Activated CD4-positive, alpha-beta T cell treated with anti-CD3 and anti-CD28 coated beads, Interleukin-10, Interleukin-2, amounts not matched to agents 100 ng/mL and 50 ng/mL, durations not matched to agents 16 hours and 8 hours (primary cell): ENCODE measurements around the gene COMTD1.
"Not testable (repeated sequence)": the region's sequence is repeated elsewhere in the genome, so short reads cannot be mapped to it uniquely, and the experiment has no call there.

Experiments used
- DNase-seq: peaks from one replicate; pipeline ENCODE4 v3.0.0-alpha.2; 2020

The COMTD1 gene

DNA sequence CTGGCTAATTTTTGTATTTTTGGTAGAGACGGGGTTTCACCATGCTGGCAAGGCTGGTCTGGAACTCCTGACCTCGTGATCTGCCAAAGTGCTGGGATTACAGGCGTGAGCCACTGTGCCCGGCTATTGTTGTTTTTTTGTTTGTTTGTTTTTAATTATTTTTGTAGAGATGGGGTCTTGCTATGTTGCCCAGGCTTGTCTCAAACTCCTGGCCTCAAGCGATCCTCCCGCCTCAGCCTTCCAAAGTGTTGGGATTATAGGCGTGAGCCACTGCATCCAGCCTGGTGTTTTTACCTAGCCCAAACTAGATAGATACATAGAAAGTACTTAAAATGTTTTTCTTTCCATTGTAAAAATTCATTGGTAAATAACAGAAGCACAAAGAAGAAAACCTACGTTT is 14.3 kb downstream of the COMTD1 start:
- not testable (repeated sequence) for DNase-seq

DNA sequence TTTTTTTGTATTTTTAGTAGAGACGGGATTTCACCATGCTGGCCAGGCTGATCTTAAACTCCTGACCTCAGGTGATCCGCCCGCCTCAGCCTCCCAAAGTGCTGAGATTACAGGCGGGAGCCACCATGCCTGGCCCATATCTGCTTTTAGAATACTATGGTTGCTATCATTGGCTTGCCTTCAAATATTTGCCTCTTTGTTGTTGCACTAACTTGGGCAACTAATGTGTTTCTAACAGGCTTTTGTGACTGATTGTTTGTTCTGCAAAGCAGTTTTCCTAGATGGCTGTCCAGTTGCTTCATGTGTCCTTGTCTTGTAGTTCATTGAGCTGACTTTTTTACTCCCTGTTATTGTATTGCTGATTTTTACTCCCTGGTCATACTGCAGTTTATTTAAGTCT is 15.5 kb downstream of the COMTD1 start:
- DNase-seq: no peak

DNA sequence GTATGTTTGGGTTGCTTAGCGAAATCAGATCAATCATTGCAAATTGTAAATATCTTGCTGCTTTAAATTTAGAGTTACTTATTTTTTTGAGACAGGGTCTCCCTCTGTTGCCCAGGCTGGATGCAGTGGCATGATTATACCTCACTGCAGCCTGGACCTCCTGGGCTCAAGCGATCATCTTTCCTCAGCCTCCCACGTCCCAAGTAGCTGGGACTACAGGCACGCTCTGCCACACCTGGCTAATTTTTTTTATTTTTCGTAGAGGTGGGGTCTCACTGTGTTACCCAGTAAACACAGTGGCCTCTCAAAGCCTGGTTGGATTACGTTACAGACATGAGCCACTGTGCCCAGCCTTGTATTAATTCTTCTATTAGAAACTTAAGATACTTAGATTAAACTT is 23.4 kb downstream of the COMTD1 start:
- no peak for DNase-seq

DNA sequence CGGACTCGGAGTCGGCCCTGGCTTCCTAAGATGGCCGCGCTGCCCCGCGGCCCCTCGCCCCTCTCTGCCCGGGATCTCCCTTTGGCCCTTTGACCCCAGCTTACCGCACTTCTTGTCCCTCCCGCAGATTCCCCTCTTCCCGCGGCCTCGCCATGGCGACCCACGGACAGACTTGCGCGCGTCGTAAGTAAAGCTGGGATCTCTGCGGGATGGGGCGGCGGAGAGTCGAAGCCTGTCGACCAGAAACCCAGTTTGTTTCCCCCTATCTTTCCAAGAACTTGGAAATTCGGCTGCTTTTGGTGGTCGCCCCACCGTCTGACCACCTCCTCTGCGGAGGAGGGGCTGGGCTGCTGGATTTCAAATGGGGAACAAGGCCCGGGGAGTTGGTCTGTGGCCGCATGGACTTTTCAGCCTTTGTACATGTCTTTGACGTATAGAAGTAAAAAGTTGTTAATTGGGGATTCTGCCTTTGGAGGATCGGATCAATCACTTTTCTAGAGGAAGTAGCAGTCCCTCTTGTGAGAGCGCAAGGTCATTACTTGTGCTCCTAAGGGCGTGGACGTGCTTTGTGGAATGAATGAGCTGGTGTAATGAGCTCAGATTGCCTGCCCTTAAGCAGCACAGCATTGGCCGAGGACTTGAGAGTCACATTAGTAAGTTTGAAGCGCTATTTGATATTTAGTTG is 24.6 kb downstream of the COMTD1 start:
- peak; percentile 56 for DNase-seq

DNA sequence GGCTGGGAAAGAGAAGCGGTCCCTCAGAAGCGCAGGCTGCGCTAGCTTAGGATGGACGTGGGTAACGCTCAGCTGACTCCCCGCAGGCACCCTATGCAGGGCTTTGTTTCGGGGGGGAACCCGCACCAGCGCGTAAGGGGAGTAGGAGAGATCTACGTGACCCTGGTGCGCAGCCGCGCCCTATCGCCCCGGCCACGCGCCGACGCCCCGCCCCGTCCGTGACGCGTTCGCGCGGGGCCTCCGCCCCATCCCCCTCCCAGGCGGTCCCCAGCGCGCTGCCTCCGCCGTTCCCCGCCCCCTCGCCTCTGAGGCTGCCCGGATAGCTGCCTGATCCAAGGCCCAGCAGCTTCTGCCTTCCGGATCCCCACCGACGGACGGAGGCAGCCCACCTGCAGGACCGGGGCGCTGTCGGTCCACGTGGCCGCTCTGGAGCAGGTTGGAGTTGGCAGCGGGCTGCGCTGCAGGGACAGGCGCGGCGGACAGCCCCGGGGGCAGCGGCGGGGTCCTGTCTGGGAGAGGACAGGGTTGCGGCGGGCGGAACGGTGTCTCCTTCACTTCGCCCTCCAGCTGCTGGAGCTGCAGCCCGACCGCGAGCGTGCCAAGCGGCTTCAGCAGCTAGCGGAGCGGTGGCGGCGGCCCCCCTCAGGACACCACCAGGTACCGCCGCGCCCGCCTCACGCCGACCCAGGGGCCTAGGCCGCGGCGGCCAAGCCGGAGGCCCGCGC is 25.3 kb downstream of the COMTD1 start, which contains the start of gene VDAC2:
VDAC2 (plus strand) TSS at position 515 of the 725 bp plus-strand sequence. CDS start 363 bp downstream, outside the sequence.
- DNase-seq: peak; percentile 96

DNA sequence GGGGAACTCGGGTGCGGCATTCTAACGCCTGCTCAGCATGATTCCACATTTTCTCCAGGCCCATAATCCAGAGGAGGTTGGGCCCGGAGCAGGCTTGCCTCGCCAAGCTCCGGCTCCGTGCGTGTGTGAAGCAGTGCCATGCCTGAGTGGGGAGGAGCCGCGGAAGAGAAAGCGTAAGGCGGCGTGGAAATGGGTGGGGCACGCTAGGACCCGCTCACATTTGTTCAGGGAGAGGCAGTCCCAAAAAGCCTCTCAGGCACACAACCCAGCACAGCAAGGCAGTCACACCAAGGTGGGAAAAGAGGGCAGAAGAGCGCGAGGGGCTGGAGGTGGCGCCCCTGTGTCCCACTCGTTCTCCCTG is 25.9 kb downstream of the COMTD1 start:
- DNase-seq: peak; percentile 83

DNA sequence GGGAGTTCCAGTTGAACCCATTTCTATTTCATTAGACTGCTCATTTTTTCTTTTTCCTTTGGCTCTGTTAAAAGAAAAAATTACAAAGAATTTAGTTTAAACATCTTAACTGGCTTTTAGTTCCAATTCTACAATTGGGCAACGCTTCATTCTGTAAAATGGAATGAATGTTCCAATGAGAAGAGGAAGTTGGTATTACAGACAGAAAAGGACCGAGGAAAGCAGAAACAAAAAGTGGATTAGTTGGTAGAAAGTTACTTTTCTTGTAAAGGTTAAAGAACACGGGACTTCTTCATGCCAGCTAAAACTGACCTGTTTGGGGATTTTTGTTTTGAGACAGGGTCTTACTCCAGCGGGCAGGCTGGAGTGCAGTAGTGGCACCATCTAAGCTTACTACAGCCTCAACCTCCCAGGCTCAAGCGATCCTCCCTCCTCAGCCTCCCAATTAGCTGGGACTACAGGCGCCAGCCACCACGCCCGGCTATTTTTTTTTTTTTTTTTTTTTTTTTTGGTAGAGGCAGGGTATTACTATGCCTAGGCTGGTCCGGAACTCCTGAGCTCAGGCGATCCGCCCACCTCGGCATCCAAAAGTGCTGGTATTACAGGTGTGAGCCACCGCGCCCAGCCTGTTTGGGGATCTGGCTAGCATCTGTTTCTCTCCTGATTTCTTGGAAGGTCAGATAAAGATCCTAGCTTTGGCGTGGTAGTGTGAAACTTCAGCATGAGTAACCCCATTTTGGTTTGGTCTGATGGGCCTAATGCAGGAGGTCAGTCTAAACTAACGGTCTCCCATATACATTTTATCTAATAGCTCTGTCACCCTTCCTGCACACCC is 26.5 kb downstream of the COMTD1 start:
- DNase-seq: no peak

DNA sequence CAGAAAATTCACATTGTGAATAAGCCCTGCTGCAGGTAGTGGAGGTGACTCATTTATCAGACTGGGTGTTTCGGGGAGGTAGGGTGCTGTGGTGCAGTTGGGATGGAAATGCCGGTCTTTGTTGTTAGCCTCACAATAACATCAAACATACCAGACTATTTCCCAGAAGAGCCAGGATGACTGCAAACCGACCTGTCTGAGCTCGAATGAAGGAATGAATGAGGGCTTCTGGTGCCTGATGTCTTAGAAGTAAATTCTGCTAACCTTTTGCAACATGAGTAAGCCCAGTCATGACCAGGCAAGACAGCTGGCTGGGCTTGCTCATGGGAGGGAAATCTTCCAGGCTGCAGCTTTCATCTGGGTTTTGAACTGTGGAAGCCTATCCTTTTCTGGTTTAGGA is 27.6 kb downstream of the COMTD1 start:
- DNase-seq: peak; percentile 35

DNA sequence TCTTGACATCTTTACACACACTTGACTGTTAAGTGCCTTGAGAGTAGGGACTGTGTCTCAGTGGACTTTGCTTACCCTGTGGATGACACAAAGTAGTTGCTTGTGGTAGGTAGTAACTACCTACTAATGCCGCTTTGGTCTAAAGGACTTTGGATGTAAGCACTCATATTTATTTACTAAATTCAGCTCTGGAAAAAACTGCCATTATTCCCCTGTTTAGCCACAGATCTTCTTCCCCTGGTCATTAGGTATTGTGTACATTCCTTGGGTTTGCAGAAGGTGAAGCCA is 28.0 kb downstream of the COMTD1 start:
- no peak for DNase-seq

DNA sequence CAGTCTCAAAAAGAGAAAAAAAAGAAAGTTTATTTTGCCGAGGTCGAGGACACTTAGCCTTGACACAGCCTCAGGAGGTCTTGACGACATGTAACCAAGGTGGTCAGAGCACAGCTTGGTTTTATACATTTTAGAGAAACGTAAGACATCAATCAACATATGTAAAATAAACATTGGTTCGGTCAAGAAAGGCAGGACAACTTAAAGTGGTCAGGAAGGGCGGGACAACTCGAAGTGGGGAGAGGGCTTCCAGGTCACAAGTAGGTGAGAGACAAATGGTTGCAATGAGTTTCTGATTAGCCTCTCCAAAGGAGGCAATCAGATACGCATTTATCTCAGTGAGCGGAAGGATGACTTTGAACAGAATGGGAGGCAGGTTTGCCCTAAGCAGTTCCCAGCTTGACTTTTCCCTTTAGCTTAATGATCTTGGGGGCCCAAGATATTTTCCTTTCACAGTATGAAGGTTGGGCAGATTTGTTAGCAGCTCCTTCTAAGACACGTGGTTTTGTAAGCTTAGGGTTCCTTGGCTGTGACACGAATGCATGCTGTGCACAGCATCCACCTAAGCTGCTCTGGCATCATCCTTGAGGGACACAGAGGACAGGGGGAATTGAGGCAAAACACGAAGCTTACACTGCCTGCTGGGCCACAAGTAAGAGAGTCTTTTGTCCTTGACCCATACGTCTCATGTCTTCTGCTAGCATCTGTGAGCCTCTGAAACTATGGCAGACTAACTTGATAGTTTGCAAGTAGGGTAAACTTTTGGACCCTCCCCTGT is 28.5 kb downstream of the COMTD1 start:
- DNase-seq: no peak

DNA sequence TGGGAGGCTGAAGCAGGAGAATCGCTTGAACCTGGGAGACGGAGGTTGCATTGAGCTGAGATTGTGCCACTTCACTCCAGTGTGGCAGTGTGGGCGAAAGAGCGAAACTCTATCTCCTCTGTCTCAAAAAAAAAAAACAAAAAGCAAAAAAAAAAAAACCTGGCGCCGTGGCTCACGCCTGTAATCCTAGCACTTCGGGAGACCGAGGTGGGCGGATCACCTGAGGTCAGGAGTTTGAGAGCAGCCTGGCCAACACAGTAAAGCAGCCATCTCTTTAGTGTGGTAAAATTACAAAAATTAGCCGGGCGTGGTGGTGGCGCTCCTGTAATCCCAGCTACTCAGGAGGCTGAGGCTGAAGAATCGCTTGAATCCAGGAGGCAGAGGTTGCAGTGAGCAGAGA is 29.1 kb downstream of the COMTD1 start:
- DNase-seq: not testable (repeated sequence)

DNA sequence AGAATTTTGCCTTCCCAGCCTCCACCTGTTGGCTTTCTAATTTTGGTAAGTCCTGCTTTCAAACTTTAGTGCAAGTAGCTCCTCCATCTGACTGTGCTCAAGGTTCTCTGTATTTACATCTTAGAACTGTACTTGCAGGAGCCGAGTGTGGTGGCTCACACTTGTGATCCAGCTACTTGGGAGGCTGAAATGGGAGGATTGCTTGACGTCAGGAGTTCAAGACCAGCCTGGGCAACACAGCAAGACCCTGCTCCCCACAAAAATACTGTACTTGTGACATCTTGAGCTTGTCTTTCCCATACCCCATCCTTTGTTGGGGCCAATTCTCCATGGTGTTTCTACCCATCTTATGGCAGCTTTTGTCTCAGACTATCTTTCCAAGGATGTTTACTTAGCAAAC is 29.8 kb downstream of the COMTD1 start:
- no peak for DNase-seq

DNA sequence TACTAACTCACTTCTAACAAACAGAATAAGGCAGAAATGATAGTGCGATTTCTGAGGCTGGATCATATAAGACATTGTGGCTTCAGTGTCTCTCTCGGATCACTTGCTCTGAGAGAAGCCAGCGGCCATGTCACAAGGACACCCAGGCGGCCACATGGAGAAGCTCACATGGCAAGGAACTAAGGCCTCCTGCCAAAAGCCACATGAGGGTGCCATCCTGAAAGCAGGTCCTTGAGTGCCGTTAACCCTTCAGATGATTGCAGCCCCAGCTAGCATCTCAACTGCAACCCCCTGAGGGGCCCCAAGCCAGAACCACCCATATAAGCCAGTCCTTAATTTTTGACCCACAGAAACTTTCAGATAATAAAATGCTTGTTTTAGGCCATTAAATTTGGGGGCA is 32.0 kb downstream of the COMTD1 start:
- DNase-seq: no peak

DNA sequence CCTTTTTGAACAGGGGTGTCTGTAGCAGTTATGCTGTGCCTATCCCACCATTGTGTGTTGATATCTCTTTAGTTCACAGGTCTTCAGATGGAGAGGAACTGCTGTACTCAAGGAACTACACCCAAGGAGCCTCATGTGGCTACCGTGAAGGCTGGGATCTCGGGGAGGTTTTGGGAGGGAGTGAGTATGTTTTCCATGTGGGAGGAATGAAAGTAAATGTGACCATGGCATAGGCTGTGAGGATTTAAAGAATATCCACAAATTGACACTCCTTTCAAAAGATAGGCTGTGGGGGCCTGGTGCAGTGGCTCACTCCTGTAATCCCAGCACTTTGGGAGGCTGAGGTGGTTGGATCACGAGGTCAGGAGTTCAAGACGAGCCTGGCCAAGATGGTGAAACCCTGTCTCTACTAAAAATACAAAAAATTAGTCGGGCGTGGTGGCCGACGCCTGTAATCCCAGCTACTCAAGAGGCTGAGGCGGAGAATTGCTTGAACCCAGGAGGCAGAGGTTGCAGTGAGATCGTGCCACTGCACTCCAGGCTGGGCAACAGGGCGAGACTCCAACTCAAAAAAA is 32.6 kb downstream of the COMTD1 start:
- not testable (repeated sequence) for DNase-seq

DNA sequence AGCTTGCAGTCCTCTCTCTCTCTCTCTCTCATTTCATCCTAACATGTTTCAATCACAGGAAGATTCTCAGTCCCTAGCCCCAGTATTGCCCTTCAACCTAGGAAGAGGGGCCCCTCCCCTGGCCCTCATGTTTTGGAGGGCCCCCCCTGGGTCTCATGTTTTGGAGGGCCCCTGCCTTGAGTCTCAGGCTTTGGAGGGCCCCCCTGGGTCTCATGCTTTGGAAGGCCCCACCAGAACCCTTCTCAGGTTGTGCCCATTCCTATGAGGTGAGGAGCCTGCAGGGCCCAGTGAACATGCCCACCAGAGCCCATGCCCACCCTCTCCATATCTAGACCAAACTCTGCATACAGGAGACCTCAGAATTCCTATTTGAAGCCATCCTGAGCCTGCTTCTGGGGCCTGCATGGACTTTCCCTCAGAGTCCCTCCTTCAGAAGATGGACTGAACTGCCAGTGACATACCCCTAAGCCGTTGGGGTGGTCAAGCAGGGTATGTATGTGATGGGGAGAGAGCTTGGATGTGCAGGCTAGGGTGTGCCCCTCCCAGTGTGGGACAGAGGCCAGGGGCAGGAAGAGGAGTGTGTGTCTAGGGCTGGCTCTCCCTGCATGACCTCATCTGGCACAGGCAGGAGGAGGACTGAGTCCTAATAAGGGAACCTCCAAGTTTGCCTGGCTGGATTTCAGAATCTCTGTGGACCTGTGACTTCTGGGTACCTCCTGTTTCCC is 33.3 kb downstream of the COMTD1 start:
- DNase-seq: no peak

DNA sequence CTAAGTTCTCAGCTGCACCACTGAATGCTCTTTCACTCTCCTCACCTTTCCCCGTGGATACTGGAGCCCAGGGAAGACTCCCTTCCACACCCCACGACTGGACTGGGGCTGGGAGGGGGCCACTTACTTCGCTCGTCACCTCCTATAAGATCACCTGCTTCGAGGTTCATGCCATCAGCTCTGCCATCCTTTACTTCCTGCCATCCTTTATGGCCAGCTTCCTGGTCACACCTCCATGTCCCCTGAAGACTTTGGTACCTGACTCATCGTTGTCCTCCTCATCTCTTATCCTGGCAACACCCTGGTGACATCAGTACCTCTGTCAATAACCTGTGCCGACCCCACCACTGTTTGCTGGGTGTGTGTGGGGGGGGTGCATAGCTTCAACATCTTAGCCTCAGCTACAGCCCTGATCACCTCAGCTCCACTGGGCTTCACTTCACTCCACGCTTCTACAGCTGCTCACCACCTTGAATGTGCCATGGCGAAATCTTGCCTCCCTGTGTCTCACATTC is 33.9 kb downstream of the COMTD1 start:
- no peak for DNase-seq

DNA sequence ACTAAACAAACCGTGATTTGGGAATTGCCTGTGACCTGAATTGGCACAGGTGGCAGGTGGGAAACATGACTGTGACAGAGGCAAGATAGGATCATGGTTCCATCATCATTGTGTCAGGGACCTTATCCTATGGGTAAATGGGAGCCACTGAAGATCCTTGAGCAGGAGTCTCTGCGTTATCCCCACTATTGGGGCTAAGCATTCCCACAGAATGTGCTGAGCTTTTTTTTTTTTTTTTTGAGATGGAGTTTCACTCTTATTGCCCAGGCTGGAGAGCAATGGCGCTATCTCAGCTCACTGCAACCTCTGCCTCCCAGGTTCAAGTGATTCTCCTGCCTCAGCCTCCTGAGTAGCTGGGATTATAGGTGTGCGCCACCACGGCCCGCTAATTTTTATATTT is 35.8 kb downstream of the COMTD1 start:
- not testable (repeated sequence) for DNase-seq

DNA sequence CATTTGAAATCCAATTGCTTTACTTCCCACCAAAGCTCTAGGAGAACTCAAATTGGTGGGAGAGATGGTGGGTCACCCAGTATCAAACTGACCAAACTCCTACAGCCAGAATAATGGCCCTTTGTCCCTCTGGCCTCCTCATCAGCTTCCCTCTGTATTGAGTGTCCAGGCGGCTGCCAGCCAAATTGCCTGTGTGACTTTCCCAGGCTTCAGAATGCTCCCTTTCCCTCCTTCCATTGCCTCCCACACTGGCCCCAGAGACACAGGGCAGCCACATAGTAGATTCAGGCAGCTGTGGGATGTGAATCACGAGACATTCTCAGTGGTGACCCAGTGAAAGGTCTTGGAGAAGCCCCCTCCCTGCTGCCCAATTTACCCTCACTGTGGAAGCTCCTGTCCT is 37.9 kb downstream of the COMTD1 start:
- no peak for DNase-seq

DNA sequence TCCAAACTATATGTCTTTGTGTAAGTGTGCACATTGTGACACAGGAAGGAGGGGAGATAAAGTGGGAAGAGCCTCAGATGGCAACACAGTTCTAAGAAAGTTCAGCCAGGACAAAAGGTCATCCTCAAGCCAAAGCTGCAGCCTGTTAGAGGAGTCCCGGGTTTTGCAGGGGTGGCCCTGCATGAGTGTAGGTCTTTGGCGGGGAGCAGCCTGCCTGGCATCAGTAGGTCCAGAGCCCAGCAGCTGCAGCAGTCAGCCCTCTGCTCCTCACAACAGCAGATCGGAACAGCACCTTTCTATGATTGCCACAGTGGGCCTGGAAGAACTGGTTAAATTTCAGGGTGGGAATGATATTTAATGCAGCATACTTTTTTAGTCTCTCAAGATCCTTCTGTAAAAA is 38.7 kb downstream of the COMTD1 start:
- no peak for DNase-seq

DNA sequence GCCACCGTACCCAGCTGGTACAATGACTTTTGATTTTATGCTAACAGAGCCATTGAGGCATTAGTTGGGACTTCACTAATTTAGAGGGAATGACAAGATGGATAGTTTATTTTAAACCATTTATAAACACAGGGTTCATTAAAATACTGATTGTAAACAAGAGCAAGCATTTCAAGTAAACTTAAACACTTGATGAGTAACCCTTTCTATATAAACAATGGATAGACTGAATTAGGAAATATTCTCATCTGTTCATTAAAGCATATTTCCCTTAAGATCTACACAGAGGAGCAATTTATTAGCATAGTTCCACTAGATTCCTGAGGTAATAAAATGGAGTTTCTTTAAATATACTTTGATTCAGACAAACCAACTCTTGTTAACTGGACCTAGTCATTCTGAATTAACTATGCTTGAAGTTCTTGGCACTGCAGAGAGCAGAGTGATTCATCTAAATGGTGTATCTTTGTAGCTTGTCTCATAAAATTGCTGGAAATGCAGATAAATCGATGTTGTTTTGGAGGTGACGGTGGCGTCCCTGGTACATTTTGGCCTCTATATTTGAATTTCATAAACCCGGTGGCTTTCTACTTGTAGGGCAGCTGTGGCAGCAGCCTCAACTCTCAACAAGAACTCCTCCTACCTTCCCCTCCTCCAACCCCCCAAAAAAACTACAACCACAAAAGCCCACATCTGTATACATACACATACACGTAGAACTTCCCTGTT is 40.6 kb downstream of the COMTD1 start:
- DNase-seq: no peak

DNA sequence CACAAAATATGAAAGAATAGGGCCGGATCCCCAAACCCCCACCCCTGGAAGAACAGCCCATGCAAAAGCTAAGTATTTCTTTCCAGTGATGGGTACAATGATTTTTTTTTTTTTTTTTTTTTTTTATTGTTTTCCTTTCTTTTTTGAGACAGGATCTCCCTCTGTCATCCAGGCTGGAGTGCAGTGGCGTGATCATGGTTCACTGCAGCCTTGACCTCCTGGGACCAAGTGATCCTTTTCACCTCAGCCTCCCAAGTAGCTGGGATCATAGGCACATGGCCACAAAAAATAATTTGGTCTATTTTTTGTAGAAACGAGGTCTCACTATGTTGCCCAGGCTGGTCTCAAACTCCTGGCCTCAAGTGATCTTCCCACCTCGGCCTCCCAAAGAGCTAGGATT is 41.1 kb downstream of the COMTD1 start:
- DNase-seq: not testable (repeated sequence)
